ENCODE measurements around the gene AKAP10. TPM values are rescaled to one million over a fixed set of nuclear protein-coding genes. Genes with fewer than 3 reads are reported as not detected.

The AKAP10 gene
- total and polyA plus RNA-seq, 10 of the 15 experiments (the other 5 are each of a cell fraction or from before 2014, with no cell fraction given), result 4.3 to 23.7 (median 14.7) TPM

GRCh38 chr17:20009302-20010098 is 31.9 kb upstream of the AKAP10 start, which contains the start of gene SPECC1 (continued):
- TF ChIP-seq SMC3 (IDR thresholded peaks at IDR 0.05; ENCODE audit: borderline replicate concordance, low read length) (0 out of 2 replicates have a peak, but pooled peaks have one; percentile 40), CTCF (IDR thresholded peaks at IDR 0.05 in 2 of 3, conservative IDR thresholded peaks at IDR 0.05 in 1 of 3; ENCODE audit: control insufficient read depth in 2 of 3, extremely low read depth in 1 of 3, insufficient read depth in 1 of 3, low read depth in 3 of 3, low read length in 3 of 3) (peak in 2 of 3 experiments; percentile 76 to 93; a peak in 4 of 6 replicates), ZNF217 (IDR thresholded peaks at IDR 0.05) (no peak), RELB (IDR thresholded peaks at IDR 0.05; ENCODE audit: low read depth) (no peak), BRCA1 (IDR thresholded peaks at IDR 0.05; ENCODE audit: low read depth, low read length) (no peak), RAD51 (IDR thresholded peaks at IDR 0.05) (no peak), HDAC6 (IDR thresholded peaks at IDR 0.05; ENCODE audit: unreplicated experiment) (no peak), PML (IDR thresholded peaks at IDR 0.05; ENCODE audit: low read length) (no peak), NRF1 (conservative IDR thresholded peaks at IDR 0.05; ENCODE audit: low read depth, low read length) (no peak), HCFC1 (IDR thresholded peaks at IDR 0.05; ENCODE audit: low read length) (no peak), SREBF2 (IDR thresholded peaks at IDR 0.05; ENCODE audit: low read length) (no peak), CBX3 (IDR thresholded peaks at IDR 0.05; ENCODE audit: borderline replicate concordance, low read depth) (no peak), EED (IDR thresholded peaks at IDR 0.05; ENCODE audit: low read depth) (no peak), SIN3A (IDR thresholded peaks at IDR 0.05; ENCODE audit: low read depth, low read length) (no peak), NR2F1 (conservative IDR thresholded peaks at IDR 0.05) (0 out of 2 replicates have a peak, but pooled peaks have one; percentile 21), DPF2 (IDR thresholded peaks at IDR 0.05) (peak; percentile 35; the same call in 1 of the 2 replicates), NR2C1 (IDR thresholded peaks at IDR 0.05) (no peak), MTA3 (IDR thresholded peaks at IDR 0.05; ENCODE audit: borderline replicate concordance, low read length) (no peak)
- TF ChIP-seq, protein P1, sequence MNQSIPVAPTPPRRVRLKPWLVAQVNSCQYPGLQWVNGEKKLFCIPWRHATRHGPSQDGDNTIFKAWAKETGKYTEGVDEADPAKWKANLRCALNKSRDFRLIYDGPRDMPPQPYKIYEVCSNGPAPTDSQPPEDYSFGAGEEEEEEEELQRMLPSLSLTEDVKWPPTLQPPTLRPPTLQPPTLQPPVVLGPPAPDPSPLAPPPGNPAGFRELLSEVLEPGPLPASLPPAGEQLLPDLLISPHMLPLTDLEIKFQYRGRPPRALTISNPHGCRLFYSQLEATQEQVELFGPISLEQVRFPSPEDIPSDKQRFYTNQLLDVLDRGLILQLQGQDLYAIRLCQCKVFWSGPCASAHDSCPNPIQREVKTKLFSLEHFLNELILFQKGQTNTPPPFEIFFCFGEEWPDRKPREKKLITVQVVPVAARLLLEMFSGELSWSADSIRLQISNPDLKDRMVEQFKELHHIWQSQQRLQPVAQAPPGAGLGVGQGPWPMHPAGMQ (IDR thresholded peaks at IDR 0.05; ENCODE audit: borderline replicate concordance), result no peak
- TF ChIP-seq, protein P2, sequence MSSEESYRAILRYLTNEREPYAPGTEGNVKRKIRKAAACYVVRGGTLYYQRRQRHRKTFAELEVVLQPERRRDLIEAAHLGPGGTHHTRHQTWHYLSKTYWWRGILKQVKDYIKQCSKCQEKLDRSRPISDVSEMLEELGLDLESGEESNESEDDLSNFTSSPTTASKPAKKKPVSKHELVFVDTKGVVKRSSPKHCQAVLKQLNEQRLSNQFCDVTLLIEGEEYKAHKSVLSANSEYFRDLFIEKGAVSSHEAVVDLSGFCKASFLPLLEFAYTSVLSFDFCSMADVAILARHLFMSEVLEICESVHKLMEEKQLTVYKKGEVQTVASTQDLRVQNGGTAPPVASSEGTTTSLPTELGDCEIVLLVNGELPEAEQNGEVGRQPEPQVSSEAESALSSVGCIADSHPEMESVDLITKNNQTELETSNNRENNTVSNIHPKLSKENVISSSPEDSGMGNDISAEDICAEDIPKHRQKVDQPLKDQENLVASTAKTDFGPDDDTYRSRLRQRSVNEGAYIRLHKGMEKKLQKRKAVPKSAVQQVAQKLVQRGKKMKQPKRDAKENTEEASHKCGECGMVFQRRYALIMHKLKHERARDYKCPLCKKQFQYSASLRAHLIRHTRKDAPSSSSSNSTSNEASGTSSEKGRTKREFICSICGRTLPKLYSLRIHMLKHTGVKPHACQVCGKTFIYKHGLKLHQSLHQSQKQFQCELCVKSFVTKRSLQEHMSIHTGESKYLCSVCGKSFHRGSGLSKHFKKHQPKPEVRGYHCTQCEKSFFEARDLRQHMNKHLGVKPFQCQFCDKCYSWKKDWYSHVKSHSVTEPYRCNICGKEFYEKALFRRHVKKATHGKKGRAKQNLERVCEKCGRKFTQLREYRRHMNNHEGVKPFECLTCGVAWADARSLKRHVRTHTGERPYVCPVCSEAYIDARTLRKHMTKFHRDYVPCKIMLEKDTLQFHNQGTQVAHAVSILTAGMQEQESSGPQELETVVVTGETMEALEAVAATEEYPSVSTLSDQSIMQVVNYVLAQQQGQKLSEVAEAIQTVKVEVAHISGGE (CRISPR knock-in tag; IDR thresholded peaks at IDR 0.05), result no peak
- TF ChIP-seq, protein P3, sequence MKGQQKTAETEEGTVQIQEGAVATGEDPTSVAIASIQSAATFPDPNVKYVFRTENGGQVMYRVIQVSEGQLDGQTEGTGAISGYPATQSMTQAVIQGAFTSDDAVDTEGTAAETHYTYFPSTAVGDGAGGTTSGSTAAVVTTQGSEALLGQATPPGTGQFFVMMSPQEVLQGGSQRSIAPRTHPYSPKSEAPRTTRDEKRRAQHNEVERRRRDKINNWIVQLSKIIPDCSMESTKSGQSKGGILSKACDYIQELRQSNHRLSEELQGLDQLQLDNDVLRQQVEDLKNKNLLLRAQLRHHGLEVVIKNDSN (IDR thresholded peaks at IDR 0.05; ENCODE audit: borderline replicate concordance, extremely low read length, insufficient read depth, low read depth, low read length), result no peak
